ENCODE results near the gene DPYD.

- no peak for TF ChIP-seq CBX5 (IDR thresholded peaks at IDR 0.05; ENCODE audit: low read depth)
- no peak for TF ChIP-seq EZH2 (IDR thresholded peaks at IDR 0.05; ENCODE audit: borderline replicate concordance, control insufficient read depth, low read depth, low read length)
- TF ChIP-seq, protein P1, sequence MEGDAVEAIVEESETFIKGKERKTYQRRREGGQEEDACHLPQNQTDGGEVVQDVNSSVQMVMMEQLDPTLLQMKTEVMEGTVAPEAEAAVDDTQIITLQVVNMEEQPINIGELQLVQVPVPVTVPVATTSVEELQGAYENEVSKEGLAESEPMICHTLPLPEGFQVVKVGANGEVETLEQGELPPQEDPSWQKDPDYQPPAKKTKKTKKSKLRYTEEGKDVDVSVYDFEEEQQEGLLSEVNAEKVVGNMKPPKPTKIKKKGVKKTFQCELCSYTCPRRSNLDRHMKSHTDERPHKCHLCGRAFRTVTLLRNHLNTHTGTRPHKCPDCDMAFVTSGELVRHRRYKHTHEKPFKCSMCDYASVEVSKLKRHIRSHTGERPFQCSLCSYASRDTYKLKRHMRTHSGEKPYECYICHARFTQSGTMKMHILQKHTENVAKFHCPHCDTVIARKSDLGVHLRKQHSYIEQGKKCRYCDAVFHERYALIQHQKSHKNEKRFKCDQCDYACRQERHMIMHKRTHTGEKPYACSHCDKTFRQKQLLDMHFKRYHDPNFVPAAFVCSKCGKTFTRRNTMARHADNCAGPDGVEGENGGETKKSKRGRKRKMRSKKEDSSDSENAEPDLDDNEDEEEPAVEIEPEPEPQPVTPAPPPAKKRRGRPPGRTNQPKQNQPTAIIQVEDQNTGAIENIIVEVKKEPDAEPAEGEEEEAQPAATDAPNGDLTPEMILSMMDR (IDR thresholded peaks at IDR 0.05 in 2 of 3, conservative IDR thresholded peaks at IDR 0.05 in 1 of 3; ENCODE audit: control insufficient read depth in 2 of 3, extremely low read depth in 1 of 3, insufficient read depth in 1 of 3, low read depth in 3 of 3, low read length in 3 of 3), result no peak
- TF ChIP-seq RAD21 (IDR thresholded peaks at IDR 0.05; ENCODE audit: insufficient read depth, low read depth, low read length), result no peak
These were observed 317.1 kb downstream of the DPYD start for GRCh38 chr1:97603776-97604175.

All from GM12878 (cell line).